Upper lobe of left lung (tissue), 6 donors: Measurements from ENCODE around the gene STC2. TPM values are rescaled to one million over a fixed set of nuclear protein-coding genes. Genes with fewer than 3 reads are reported as not detected.
A peak's percentile ranks its signal among the peaks of the same experiment; 100 is the strongest.

Experiments
- ATAC-seq, 2 donors: fragments of 200-7000 bp; cut with Tn5 transposase; one replicate each; pipeline ENCODE4 v1.9.1; 2022; ENCODE audit warnings: mild to moderate bottlenecking in 2 of 2, moderate library complexity in 2 of 2; ENCODE audit not compliant: low FRiP score in 2 of 2
- DNase-seq, 2 donors: peaks; one replicate each; pipeline ENCODE4 v3.0.0-alpha.2; 2019 to 2020
- H3K27ac ChIP-seq, 4 donors: fragments of 200-600 bp; sonication (generic); one replicate each; pipeline ENCODE4 v1.5.1; 2016 to 2019
- H3K27me3 ChIP-seq, 4 donors: fragments of 200-600 bp; sonication (generic); one replicate each; pipeline ENCODE4 v1.5.1; 2017 to 2019
- H3K36me3 ChIP-seq, 4 donors: fragments of 200-600 bp; sonication (generic); one replicate each; pipeline ENCODE4 v1.5.1; 2016 to 2019
- H3K4me1 ChIP-seq, 4 donors: fragments of 200-600 bp; sonication (generic); one replicate each; pipeline ENCODE4 v1.5.1; 2018 to 2019
- H3K4me3 ChIP-seq, 4 donors: fragments of 200-600 bp; sonication (generic); one replicate each; pipeline ENCODE4 v1.5.1; 2017 to 2019; ENCODE audit warnings: mild to moderate bottlenecking in 2 of 4, moderate library complexity in 1 of 4
- H3K9me3 ChIP-seq, 4 donors: fragments of 200-600 bp; sonication (generic); one replicate each; pipeline ENCODE4 v1.5.1; 2018 to 2019
- CTCF ChIP-seq, 6 experiments: fragments of 450-650 bp in 4 of 6; fragments of 200-600 bp in 2 of 6; sonication (generic) in 2 of 6; IDR thresholded peaks; one replicate each; pipeline ENCODE4 v1.5.1; 2016 to 2019; ENCODE audit warnings: antibody characterized with exemption in 6 of 6
- EP300 ChIP-seq, 4 donors: sonication (generic); formaldehyde crosslinking; IDR thresholded peaks; one replicate each; pipeline ENCODE4 v1.5.1; 2017; ENCODE audit warnings: antibody characterized with exemption in 4 of 4, control low read depth in 2 of 4
- POLR2A ChIP-seq, 4 donors: fragments of 450-650 bp; IDR thresholded peaks; one replicate each; pipeline ENCODE4 v1.5.1; 2016 to 2017; ENCODE audit warnings: antibody characterized with exemption in 4 of 4, mild to moderate bottlenecking in 2 of 4
- POLR2AphosphoS5 ChIP-seq, 2 donors: sonication (generic); formaldehyde crosslinking; IDR thresholded peaks; one replicate each; pipeline ENCODE4 v1.5.1; 2017; ENCODE audit warnings: antibody characterized with exemption in 2 of 2
- WGBS, 2 donors: methylation state at CpG; one replicate each; pipeline ENCODE4 v1.1.5; 2017 to 2018; 5-methylcytosine and 5-hydroxymethylcytosine counted together
- total RNA-seq, 6 donors: library from RNA; depleted of rRNA in 4 of 6; stranded (reverse); fragments of >200 nt in 4 of 6; gene quantifications; one replicate each; pipeline versions ENCODE4 v1.1.0 to v1.2.1, GENCODE V29; 2016 to 2021
- donor health status: DM: no; HTN: no; CAD: no; lungs with moderate emphysema.
- donor health status: DM: no; HTN: yes; CAD: no; lungs with severe emphysema.

The STC2 gene
- total RNA-seq, 6 donors from 2014 or later = 1.0 to 11.4 (median 6.2) TPM

- Histone ChIP-seq H3K27me3 (no peaks in the 10 kb centered on the region), H3K4me3 (no peak overlapping the region), H3K4me1 (no peaks in the 10 kb centered on the region), H3K36me3 (no peaks in the 10 kb centered on the region), H3K9me3 (no peaks in the 10 kb centered on the region), H3K27ac (no peak overlapping the region)
- DNase-seq = peak in 1 of 2 donors; percentile 54
- TF ChIP-seq POLR2A (IDR thresholded peaks at IDR 0.05) = no peak
- TF ChIP-seq POLR2AphosphoS5 (IDR thresholded peaks at IDR 0.05) = no peak
- TF ChIP-seq EP300 (IDR thresholded peaks at IDR 0.05) = no peak
- no peak for TF ChIP-seq CTCF (IDR thresholded peaks at IDR 0.05)
- ATAC-seq = no peak
- 77 to 81% methylated on average over 24 of the region's 24 CpGs for WGBS, 2 donors
Measured at GRCh38 chr5:173352366-173353349, 24.4 kb upstream of the STC2 start.

GRCh38 chr5:173342813-173343755 lies 14.9 kb upstream of the STC2 start:
- no peak for TF ChIP-seq EP300 (IDR thresholded peaks at IDR 0.05)
- no peak for TF ChIP-seq CTCF (IDR thresholded peaks at IDR 0.05)
- TF ChIP-seq POLR2AphosphoS5 (IDR thresholded peaks at IDR 0.05) = no peak
- no peak for TF ChIP-seq POLR2A (IDR thresholded peaks at IDR 0.05)
- Histone ChIP-seq H3K9me3 (no peaks in the 10 kb centered on the region), H3K4me1 (no peaks in the 10 kb centered on the region), H3K4me3 (no peak overlapping the region), H3K27me3 (no peaks in the 10 kb centered on the region), H3K27ac (no peak overlapping the region), H3K36me3 (no peaks in the 10 kb centered on the region)
- ATAC-seq (no peak), DNase-seq (no peak)
- 87 to 98% methylated on average over 11 to 13 of the region's 13 CpGs for WGBS, 2 donors

GRCh38 chr5:173341961-173342430 lies 13.8 kb upstream of the STC2 start:
- WGBS, 2 donors = 46 to 57% methylated on average over 7 of the region's 7 CpGs
- H3K4me3 ChIP-seq = no peak overlapping the region
- DNase-seq = no peak
- TF ChIP-seq POLR2AphosphoS5 (IDR thresholded peaks at IDR 0.05) = no peak
- TF ChIP-seq CTCF (IDR thresholded peaks at IDR 0.05) = no peak
- no peak for TF ChIP-seq EP300 (IDR thresholded peaks at IDR 0.05)
- no peak for TF ChIP-seq POLR2A (IDR thresholded peaks at IDR 0.05)
- H3K36me3 ChIP-seq = no peaks in the 10 kb centered on the region
- H3K9me3 ChIP-seq = no peaks in the 10 kb centered on the region
- ATAC-seq = no peak
- no peak overlapping the region for H3K27ac ChIP-seq
- no peaks in the 10 kb centered on the region for H3K4me1 ChIP-seq
- H3K27me3 ChIP-seq = no peaks in the 10 kb centered on the region

- Histone ChIP-seq H3K4me1 (no peaks in the 10 kb centered on the region), H3K4me3 (no peak overlapping the region), H3K27ac (no peak overlapping the region), H3K9me3 (no peaks in the 10 kb centered on the region), H3K36me3 (no peaks in the 10 kb centered on the region), H3K27me3 (no peaks in the 10 kb centered on the region)
- 71 to 86% methylated on average over 6 of the region's 6 CpGs for WGBS, 2 donors
- ATAC-seq (no peak), DNase-seq (no peak)
- TF ChIP-seq POLR2A (IDR thresholded peaks at IDR 0.05) = no peak
- TF ChIP-seq POLR2AphosphoS5 (IDR thresholded peaks at IDR 0.05) = no peak
- no peak for TF ChIP-seq EP300 (IDR thresholded peaks at IDR 0.05)
- TF ChIP-seq CTCF (IDR thresholded peaks at IDR 0.05) = no peak
Measured at GRCh38 chr5:173340984-173341383, 12.8 kb upstream of the STC2 start.
